A549 (cell line): ENCODE data around the gene STARD4. TPM values are rescaled to one million over a fixed set of nuclear protein-coding genes. Genes with fewer than 3 reads are reported as not detected.

Experiments
- ATAC-seq, 2 experiments: fragments of 200-7000 bp in 1 of 2; fragments of >200 bp in 1 of 2; cut with Nextera tagmentation in 1 of 2; cut with Tn5 transposase in 1 of 2; 3 replicates each; pipeline versions ENCODE4 v1.8.0 to v1.9.1; 2018 to 2020; ENCODE audit warnings: mild to moderate bottlenecking in 1 of 2, moderate library complexity in 1 of 2
- CTCF ChIA-PET: fragments of 300-600 bp; sonication (Branson Sonifier 250); formaldehyde crosslinking; extraction: SDS; loops from one replicate; lab custom pipeline; 2021; ENCODE audit warnings: antibody characterized with exemption, inconsistent platforms; lab: Yijun Ruan, JAX
- POLR2A ChIA-PET: fragments of 350-600 bp; formaldehyde crosslinking; extraction: SDS; loops from one replicate; lab custom pipeline; 2021; ENCODE audit warnings: antibody characterized with exemption, inconsistent platforms; lab: Yijun Ruan, JAX
- DNase-seq, 2 experiments: peaks; one replicate each; pipeline versions ENCODE4 v3.0.0 to v3.0.0-alpha.2; 2011 to 2016; ENCODE audit warnings: low read depth in 1 of 2, low spot score in 1 of 2
- FAIRE-seq: peaks from 2 replicates; lab custom pipeline; 2011; peaks lifted over from hg19 to GRCh38; lab: Jason Lieb, UNC
- H3K27ac ChIP-seq, 2 experiments: fragments of >200 bp; sonication (Bioruptor Twin); formaldehyde crosslinking; 3 replicates each; pipeline ENCODE4 v1.5.1; 2016 to 2017
- H3K4me1 ChIP-seq: fragments of >200 bp; sonication (Bioruptor Twin); formaldehyde crosslinking; 3 replicates; pipeline ENCODE4 v1.6.1; 2016
- H3K4me2 ChIP-seq: fragments of >200 bp; sonication (Bioruptor Twin); formaldehyde crosslinking; 3 replicates; pipeline ENCODE4 v1.6.1; 2016
- H3K4me3 ChIP-seq: fragments of >200 bp; sonication (Bioruptor Twin); formaldehyde crosslinking; 3 replicates; pipeline ENCODE4 v1.5.1; 2016
- H3K9me3 ChIP-seq: fragments of >200 bp; sonication (Bioruptor Twin); formaldehyde crosslinking; 3 replicates; pipeline ENCODE4 v1.6.1; 2016
- CBX2 ChIP-seq: fragments of 200-600 bp; sonication (generic); IDR thresholded peaks from 2 replicates; pipeline ENCODE4 v1.6.1; 2016; ENCODE audit warnings: low read depth, mild to moderate bottlenecking, borderline replicate concordance
- CEBPB ChIP-seq, 2 experiments: fragments of >200 bp in 1 of 2; sonication (Bioruptor Twin) in 1 of 2; formaldehyde crosslinking in 1 of 2; IDR thresholded peaks; 2 replicates each; pipeline ENCODE4 v1.6.1; 2012 to 2016
- CHD2 ChIP-seq: fragments of 150-350 bp; IDR thresholded peaks from 2 replicates; pipeline ENCODE4 v1.6.1; 2014; ENCODE audit warnings: low read length; ENCODE audit not compliant: partially characterized antibody
- CHD4 ChIP-seq: fragments of 200-600 bp; sonication (generic); IDR thresholded peaks from 2 replicates; pipeline ENCODE4 v1.6.1; 2016; ENCODE audit warnings: antibody characterized with exemption, mild to moderate bottlenecking, borderline replicate concordance
- EHF ChIP-seq: fragments of 250-450 bp; sonication (Bioruptor Pico); IDR thresholded peaks from 2 replicates; pipeline ENCODE4 v1.5.0; 2020; ENCODE audit warnings: mild to moderate bottlenecking
- ESRRA ChIP-seq: fragments of 150-350 bp; IDR thresholded peaks from 2 replicates; pipeline ENCODE4 v1.6.1; 2014; ENCODE audit warnings: mild to moderate bottlenecking, low read length, borderline replicate concordance
- GATA3 ChIP-seq: IDR thresholded peaks from 2 replicates; pipeline ENCODE4 v1.6.1; 2012; ENCODE audit warnings: borderline replicate concordance
- HOXA7 ChIP-seq: fragments of 250-450 bp; sonication (Bioruptor Pico); IDR thresholded peaks from 2 replicates; pipeline ENCODE4 v1.5.0; 2020; ENCODE audit warnings: mild to moderate bottlenecking, moderate library complexity
- HOXB5 ChIP-seq: fragments of 250-450 bp; sonication (Bioruptor Pico); IDR thresholded peaks from 2 replicates; pipeline ENCODE4 v1.5.0; 2020; ENCODE audit warnings: mild to moderate bottlenecking, moderate library complexity
- JUNB ChIP-seq: fragments of >200 bp; sonication (Bioruptor Twin); formaldehyde crosslinking; IDR thresholded peaks from 2 replicates; pipeline ENCODE4 v1.6.1; 2016
- MAFK ChIP-seq: fragments of 450-650 bp; IDR thresholded peaks from 2 replicates; pipeline ENCODE4 v1.6.1; 2014; ENCODE audit not compliant: partially characterized antibody
- MYC ChIP-seq: IDR thresholded peaks from 2 replicates; pipeline ENCODE4 v1.6.1; 2012; ENCODE audit warnings: mild to moderate bottlenecking, inconsistent platforms, low read length, improper control_type of control experiment, borderline replicate concordance
- NFE2L2 ChIP-seq: fragments of 150-350 bp; conservative IDR thresholded peaks from 2 replicates; pipeline ENCODE4 v1.6.1; 2014; ENCODE audit warnings: low read length
- RAD21 ChIP-seq, 2 experiments: fragments of >200 bp in 1 of 2; sonication (Bioruptor Twin) in 1 of 2; formaldehyde crosslinking in 1 of 2; IDR thresholded peaks in 1 of 2; conservative IDR thresholded peaks in 1 of 2; 2 replicates in 1 of 2; 3 replicates in 1 of 2; pipeline ENCODE4 v1.6.1; 2012 to 2018; ENCODE audit warnings: inconsistent platforms in 1 of 2
- RARB ChIP-seq: fragments of 250-450 bp; sonication (Bioruptor Pico); IDR thresholded peaks from 2 replicates; pipeline ENCODE4 v1.8.0; 2021; ENCODE audit warnings: mild to moderate bottlenecking, moderate library complexity
- RFX5 ChIP-seq: fragments of 450-650 bp; IDR thresholded peaks from 2 replicates; pipeline ENCODE4 v1.7.1; 2014; ENCODE audit warnings: antibody characterized with exemption, mild to moderate bottlenecking, moderate library complexity
- ZSCAN20 ChIP-seq: fragments of 250-450 bp; sonication (Bioruptor Pico); IDR thresholded peaks from 2 replicates; pipeline ENCODE4 v1.8.0; 2022; ENCODE audit warnings: mild to moderate bottlenecking, moderate library complexity
- WGBS: methylation state at CpG from one replicate; pipeline ENCODE4 v1.1.6; 2017; ENCODE audit errors: missing lambda C conversion rate; 5-methylcytosine and 5-hydroxymethylcytosine counted together
- polyA plus RNA-seq, 4 experiments: library from polyadenylated mRNA; depleted of rRNA in 3 of 4; stranded (reverse); fragments of >200 nt; fragmentation: RNase III in 1 of 4; extraction: RNeasy Plus Mini Kit Qiagen cat#74134 plus additional on column Dnase treatment in 1 of 4; gene quantifications; 2 replicates in 3 of 4; 3 replicates in 1 of 4; pipeline ENCODE4 v1.2.3, GENCODE V29; 2011 to 2017
- TF ChIP-seq, protein P1 (sequence below): fragments of 200-600 bp; sonication (generic); IDR thresholded peaks from 2 replicates; pipeline ENCODE4 v1.6.1; 2016; ENCODE audit warnings: antibody characterized with exemption, mild to moderate bottlenecking, moderate library complexity
- TF ChIP-seq, protein P2 (sequence below): IDR thresholded peaks from 2 replicates; pipeline ENCODE4 v1.6.1; 2012; ENCODE audit warnings: low read depth, borderline replicate concordance
- TF ChIP-seq, protein P3 (sequence below): IDR thresholded peaks from 2 replicates; pipeline ENCODE4 v1.6.1; 2012
- TF ChIP-seq, protein P4 (sequence below): fragments of >200 bp; sonication (Bioruptor Twin); formaldehyde crosslinking; IDR thresholded peaks from 2 replicates; pipeline ENCODE4 v1.6.1; 2016

STARD4 gene
- polyA plus RNA-seq, 2 of the 4 experiments (the other 2 are of a cell fraction): 14.0 to 15.9 TPM

DNA sequence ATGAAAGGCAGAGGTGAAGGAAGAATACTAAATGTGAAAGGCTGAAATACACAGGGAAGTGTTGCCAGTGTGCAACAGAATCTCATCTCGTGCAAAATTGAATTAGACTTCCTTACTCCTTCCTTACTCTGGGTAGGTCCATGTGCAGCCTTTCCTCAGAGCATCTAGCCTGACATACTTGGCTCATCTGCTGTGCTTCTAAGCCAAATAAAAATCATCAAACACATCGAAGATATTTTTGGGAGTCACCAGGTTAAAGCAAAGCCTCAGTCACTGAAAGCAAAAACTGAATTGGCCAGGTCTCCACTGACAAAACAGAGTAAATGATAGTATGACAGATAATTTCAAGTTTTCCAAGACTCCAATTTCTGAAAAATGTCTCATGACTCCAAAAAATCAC is 19.3 kb downstream of the STARD4 start:
- CTCF ChIA-PET: interaction anchor here (1.9 kb wide), 1 partner anchor 32 kb away, joined by 5 read pairs; no protein-coding TSS in a partner anchor
- Histone ChIP-seq H3K4me2 (no peak overlapping the region), H3K4me1 (no peaks in the 10 kb centered on the region), H3K9me3 (no peaks in the 10 kb centered on the region), H3K4me3 (no peak overlapping the region), H3K27ac (no peak overlapping the region)
- TF ChIP-seq ESRRA: no peak
- TF ChIP-seq EHF (CRISPR knock-in tag): no peak
- no peak for TF ChIP-seq GATA3
- TF ChIP-seq HOXA7 (CRISPR knock-in tag): no peak
- TF ChIP-seq, protein P1, sequence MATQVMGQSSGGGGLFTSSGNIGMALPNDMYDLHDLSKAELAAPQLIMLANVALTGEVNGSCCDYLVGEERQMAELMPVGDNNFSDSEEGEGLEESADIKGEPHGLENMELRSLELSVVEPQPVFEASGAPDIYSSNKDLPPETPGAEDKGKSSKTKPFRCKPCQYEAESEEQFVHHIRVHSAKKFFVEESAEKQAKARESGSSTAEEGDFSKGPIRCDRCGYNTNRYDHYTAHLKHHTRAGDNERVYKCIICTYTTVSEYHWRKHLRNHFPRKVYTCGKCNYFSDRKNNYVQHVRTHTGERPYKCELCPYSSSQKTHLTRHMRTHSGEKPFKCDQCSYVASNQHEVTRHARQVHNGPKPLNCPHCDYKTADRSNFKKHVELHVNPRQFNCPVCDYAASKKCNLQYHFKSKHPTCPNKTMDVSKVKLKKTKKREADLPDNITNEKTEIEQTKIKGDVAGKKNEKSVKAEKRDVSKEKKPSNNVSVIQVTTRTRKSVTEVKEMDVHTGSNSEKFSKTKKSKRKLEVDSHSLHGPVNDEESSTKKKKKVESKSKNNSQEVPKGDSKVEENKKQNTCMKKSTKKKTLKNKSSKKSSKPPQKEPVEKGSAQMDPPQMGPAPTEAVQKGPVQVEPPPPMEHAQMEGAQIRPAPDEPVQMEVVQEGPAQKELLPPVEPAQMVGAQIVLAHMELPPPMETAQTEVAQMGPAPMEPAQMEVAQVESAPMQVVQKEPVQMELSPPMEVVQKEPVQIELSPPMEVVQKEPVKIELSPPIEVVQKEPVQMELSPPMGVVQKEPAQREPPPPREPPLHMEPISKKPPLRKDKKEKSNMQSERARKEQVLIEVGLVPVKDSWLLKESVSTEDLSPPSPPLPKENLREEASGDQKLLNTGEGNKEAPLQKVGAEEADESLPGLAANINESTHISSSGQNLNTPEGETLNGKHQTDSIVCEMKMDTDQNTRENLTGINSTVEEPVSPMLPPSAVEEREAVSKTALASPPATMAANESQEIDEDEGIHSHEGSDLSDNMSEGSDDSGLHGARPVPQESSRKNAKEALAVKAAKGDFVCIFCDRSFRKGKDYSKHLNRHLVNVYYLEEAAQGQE: no peak
- no peak for TF ChIP-seq RFX5
- no peak for TF ChIP-seq CEBPB (IDR thresholded peaks at IDR 0.05)
- TF ChIP-seq, protein P2, sequence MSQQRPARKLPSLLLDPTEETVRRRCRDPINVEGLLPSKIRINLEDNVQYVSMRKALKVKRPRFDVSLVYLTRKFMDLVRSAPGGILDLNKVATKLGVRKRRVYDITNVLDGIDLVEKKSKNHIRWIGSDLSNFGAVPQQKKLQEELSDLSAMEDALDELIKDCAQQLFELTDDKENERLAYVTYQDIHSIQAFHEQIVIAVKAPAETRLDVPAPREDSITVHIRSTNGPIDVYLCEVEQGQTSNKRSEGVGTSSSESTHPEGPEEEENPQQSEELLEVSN: no peak
- TF ChIP-seq JUNB: no peak
- TF ChIP-seq NFE2L2: no peak
- no peak for TF ChIP-seq HOXB5 (CRISPR knock-in tag)
- WGBS: 72% methylated on average over 2 of the region's 2 CpGs
- POLR2A ChIA-PET: no interaction called here
- no peak for ATAC-seq
- FAIRE-seq: no peak
- DNase-seq: no peak

DNA sequence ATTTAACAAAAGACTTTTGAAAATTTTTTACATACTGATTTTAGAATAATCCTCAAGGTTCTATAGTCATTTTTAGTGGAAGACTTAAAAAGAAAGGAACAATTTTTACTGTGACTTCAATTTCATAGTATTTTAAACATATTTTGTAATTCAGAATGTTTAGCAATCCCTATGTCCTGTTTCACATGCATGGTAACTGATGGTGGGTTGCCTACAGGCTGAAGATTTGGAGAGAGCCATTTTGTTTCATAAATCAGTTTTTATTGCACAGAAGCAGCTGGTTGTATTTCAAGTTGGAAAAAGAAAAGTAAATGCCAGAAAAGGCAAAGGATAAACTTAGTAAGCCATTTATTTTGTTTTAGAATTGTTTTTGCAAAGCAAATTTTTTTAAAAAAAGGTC is 24.0 kb downstream of the STARD4 start:
- CTCF ChIA-PET: no interaction called here
- Histone ChIP-seq H3K4me1 (no peaks in the 10 kb centered on the region), H3K27ac (no peak overlapping the region), H3K4me3 (no peak overlapping the region), H3K4me2 (no peak overlapping the region), H3K9me3 (no peaks in the 10 kb centered on the region)
- TF ChIP-seq NFE2L2 (no peak), RFX5 (no peak), MAFK (no peak), RARB (CRISPR knock-in tag) (no peak)
- DNase-seq: no peak
- no peak for FAIRE-seq
- no peak for ATAC-seq
- POLR2A ChIA-PET: no interaction called here

DNA sequence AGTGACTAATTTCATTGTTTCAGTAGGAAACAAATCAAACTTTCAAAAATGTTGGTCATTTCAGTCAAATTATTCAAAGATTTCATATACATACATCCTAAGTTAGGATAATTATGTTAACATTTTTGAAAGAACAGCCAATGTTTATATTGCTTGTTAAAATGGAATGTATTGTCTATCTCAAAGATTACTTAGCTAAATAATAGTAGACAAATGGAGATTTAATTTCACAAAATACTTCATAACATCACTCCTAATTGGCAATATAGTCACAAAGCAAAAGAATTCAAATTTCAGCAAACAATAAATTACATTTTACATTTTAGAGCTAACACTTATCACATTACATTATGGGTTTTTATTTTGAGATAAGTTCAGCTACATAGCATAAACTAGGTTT is 25.4 kb downstream of the STARD4 start:
- ATAC-seq: no peak
- Histone ChIP-seq H3K4me1 (no peaks in the 10 kb centered on the region), H3K4me3 (no peak overlapping the region), H3K27ac (no peak overlapping the region)
- FAIRE-seq: peak; percentile 23
- ChIA-PET CTCF (no interaction called here), POLR2A (no interaction called here)
- TF ChIP-seq JUNB (no peak), EHF (CRISPR knock-in tag) (no peak), CHD2 (no peak), CBX2 (no peak), MYC (no peak), RAD21 (conservative IDR thresholded peaks at IDR 0.05 in 1 of 2, IDR thresholded peaks at IDR 0.05 in 1 of 2) (no peak), ESRRA (no peak), RFX5 (no peak), CHD4 (no peak), CEBPB (IDR thresholded peaks at IDR 0.05) (no peak), NFE2L2 (no peak), ZSCAN20 (CRISPR knock-in tag) (no peak)
- TF ChIP-seq, protein P3, sequence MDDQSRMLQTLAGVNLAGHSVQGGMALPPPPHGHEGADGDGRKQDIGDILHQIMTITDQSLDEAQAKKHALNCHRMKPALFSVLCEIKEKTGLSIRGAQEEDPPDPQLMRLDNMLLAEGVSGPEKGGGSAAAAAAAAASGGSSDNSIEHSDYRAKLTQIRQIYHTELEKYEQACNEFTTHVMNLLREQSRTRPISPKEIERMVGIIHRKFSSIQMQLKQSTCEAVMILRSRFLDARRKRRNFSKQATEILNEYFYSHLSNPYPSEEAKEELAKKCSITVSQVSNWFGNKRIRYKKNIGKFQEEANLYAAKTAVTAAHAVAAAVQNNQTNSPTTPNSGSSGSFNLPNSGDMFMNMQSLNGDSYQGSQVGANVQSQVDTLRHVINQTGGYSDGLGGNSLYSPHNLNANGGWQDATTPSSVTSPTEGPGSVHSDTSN: no peak
- TF ChIP-seq, protein P4, sequence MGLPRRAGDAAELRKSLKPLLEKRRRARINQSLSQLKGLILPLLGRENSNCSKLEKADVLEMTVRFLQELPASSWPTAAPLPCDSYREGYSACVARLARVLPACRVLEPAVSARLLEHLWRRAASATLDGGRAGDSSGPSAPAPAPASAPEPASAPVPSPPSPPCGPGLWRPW: no peak
- TF ChIP-seq, all 56 proteins: peak for 0
- Histone ChIP-seq H3K4me2 (no peak overlapping the region), H3K9me3 (no peaks in the 10 kb centered on the region)
- no peak for DNase-seq
